Measurements from ENCODE around the gene KRTAP5-8.

DNA sequence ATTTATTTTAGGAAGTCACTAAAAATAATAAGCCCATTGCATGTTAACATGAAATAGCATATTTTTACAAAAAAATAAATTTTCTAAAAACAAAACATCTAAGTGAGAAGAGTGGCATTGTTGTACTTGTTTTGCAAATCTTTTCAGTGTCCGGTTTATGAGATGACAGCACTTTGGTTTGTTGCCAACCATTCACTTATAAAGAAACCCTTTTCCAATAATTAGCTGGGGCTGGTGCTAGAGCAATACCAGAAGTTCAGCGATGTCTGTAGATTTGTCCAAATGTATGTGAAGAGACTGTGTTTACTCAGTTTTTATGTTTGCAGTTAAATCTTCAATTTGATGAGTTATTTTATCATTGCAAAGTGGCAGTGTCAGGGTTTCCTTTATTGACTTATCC, 32.8 kb upstream of the KRTAP5-8 start:
- TF ChIP-seq, protein P1, sequence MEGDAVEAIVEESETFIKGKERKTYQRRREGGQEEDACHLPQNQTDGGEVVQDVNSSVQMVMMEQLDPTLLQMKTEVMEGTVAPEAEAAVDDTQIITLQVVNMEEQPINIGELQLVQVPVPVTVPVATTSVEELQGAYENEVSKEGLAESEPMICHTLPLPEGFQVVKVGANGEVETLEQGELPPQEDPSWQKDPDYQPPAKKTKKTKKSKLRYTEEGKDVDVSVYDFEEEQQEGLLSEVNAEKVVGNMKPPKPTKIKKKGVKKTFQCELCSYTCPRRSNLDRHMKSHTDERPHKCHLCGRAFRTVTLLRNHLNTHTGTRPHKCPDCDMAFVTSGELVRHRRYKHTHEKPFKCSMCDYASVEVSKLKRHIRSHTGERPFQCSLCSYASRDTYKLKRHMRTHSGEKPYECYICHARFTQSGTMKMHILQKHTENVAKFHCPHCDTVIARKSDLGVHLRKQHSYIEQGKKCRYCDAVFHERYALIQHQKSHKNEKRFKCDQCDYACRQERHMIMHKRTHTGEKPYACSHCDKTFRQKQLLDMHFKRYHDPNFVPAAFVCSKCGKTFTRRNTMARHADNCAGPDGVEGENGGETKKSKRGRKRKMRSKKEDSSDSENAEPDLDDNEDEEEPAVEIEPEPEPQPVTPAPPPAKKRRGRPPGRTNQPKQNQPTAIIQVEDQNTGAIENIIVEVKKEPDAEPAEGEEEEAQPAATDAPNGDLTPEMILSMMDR (IDR thresholded peaks at IDR 0.05) = no peak
- no peak for TF ChIP-seq EZH2 (IDR thresholded peaks at IDR 0.05)
